SK-N-MC (cell line): ENCODE results near the gene FAM13A.
"Not testable (repeated sequence)": the region's sequence is repeated elsewhere in the genome, so short reads cannot be mapped to it uniquely, and the experiment has no call there.

Source experiments
- DNase-seq: peaks from one replicate; pipeline ENCODE4 v3.0.0-alpha.2; 2011; ENCODE audit warnings: low read depth, low spot score
- H3K27ac ChIP-seq: fragments of 200-600 bp; sonication (generic); 2 replicates; pipeline ENCODE4 v1.5.1; 2016; ENCODE audit warnings: mixed run types
- H3K36me3 ChIP-seq: fragments of 200-600 bp; sonication (generic); 2 replicates; pipeline ENCODE4 v1.6.1; 2017; ENCODE audit warnings: antibody characterized with exemption, low read length, mixed read lengths; ENCODE audit not compliant: insufficient read depth
- H3K4me3 ChIP-seq: fragments of 200-600 bp; sonication (generic); 2 replicates; pipeline ENCODE4 v1.5.1; 2016
- H3K9ac ChIP-seq: fragments of 200-600 bp; sonication (generic); 2 replicates; pipeline ENCODE4 v1.8.0; 2017; ENCODE audit warnings: mixed run types, mixed read lengths; ENCODE audit not compliant: insufficient read length
- H3K9me3 ChIP-seq: fragments of 200-600 bp; sonication (generic); 2 replicates; pipeline ENCODE4 v1.6.1; 2017; ENCODE audit warnings: low read depth, mild to moderate bottlenecking, antibody characterized with exemption, low read length, moderate library complexity, mixed read lengths
- EZH2 ChIP-seq: fragments of 200-600 bp; sonication (generic); IDR thresholded peaks from one replicate; pipeline ENCODE4 v1.6.1; 2017; ENCODE audit warnings: antibody characterized with exemption
- FOXP2 ChIP-seq: optimal IDR thresholded peaks from 2 replicates; pipeline ENCODE3; 2011; ENCODE audit warnings: mild to moderate bottlenecking, moderate library complexity; ENCODE audit not compliant: insufficient read depth; ENCODE audit errors: extremely low read length, control extremely low read depth
- POLR2AphosphoS5 ChIP-seq: IDR thresholded peaks from 2 replicates; pipeline ENCODE4 v1.6.1; 2012; ENCODE audit warnings: mild to moderate bottlenecking, low read depth, low read length, borderline replicate concordance

Gene FAM13A

DNA sequence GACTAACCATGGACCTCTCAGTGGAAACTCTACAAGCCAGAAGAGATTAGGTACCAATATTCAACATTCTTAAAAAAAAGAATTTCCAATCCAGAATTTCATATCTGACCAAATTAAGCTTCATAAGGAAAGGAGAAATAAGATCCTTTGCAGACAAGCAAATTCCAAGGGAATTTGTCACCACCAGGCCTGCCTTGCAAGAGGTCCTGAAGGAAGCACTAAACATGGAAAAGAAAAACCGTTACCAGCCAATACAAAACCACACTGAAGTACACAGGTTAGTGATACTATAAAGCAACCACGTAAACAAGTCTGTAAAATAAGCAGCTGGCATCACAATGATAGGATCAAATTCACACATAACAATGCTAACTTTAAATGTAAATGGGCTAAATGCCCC lies 156.6 kb downstream of the FAM13A start:
- TF ChIP-seq FOXP2, result no peak
- H3K9me3 ChIP-seq, result no peaks in the 10 kb centered on the region
- no peak overlapping the region for H3K9ac ChIP-seq
- H3K4me3 ChIP-seq, result no peak overlapping the region
- peaks cover 9% of the 10 kb centered on the region for H3K36me3 ChIP-seq
- H3K27ac ChIP-seq, result no peak overlapping the region
- no peak for DNase-seq

DNA sequence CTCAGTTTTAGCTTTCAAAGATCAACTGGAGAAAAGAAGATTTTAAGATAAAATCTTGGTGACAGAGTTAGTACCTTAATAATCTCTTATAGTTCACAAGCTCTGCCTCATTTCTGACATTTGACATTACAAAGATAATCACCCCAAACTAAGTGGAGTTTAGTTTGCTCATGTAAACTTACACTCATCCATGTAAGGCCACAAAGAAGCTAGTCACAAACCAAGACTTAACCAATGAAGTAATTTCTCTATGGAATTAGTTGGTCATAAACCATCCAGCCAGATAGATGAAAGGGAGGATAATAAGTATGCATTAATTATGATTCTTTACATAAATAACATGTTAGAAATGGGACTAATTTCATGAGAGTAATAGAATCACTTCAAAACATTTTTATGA lies 159.2 kb downstream of the FAM13A start:
- Histone ChIP-seq H3K36me3 (no peaks in the 10 kb centered on the region), H3K9ac (no peak overlapping the region), H3K4me3 (no peak overlapping the region), H3K9me3 (no peaks in the 10 kb centered on the region), H3K27ac (no peak overlapping the region)
- DNase-seq, result no peak
- TF ChIP-seq POLR2AphosphoS5, result no peak
- no peak for TF ChIP-seq EZH2
- TF ChIP-seq FOXP2, result no peak

DNA sequence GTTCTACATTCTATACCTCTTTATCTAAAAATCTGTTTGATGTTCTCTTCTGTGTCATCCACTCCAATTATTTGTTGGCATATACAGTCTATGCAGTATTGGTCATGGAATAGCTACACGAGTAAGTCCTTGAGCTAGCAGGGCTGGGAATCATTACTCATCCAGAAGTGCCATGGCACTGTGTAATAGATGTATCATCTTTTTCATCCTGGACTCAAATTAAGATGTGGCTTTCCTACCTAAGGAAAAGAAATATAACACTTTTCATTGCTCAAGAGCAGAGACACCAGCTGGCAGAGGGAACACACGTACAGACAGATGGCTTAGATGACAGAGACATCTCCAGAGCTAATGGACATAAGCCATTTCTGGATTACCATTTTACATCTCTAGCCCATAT lies 159.8 kb downstream of the FAM13A start:
- Histone ChIP-seq H3K9ac (no peak overlapping the region), H3K9me3 (no peaks in the 10 kb centered on the region), H3K27ac (no peak overlapping the region), H3K4me3 (no peak overlapping the region), H3K36me3 (no peaks in the 10 kb centered on the region)
- TF ChIP-seq FOXP2, result no peak
- no peak for TF ChIP-seq POLR2AphosphoS5
- DNase-seq, result no peak

DNA sequence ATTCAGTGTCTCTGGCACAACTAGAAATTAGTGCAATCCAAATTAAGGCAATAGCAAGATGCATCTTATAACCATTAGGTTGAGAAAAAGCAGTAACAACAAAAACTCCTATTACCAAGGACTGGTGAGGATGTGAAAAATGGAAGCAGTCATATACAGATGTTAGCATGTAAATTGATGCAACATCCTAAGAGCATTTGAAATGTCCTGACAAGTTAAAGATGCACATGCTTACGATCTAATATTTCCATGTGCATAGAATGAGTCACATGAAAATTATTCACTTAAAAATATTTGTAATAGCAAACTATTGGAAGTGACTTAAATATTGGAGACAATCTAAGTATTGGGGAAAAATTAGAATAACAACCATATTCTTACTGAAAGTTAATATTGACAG lies 163.0 kb downstream of the FAM13A start:
- Histone ChIP-seq H3K9ac (no peak overlapping the region), H3K36me3 (no peaks in the 10 kb centered on the region), H3K27ac (no peak overlapping the region), H3K9me3 (no peaks in the 10 kb centered on the region), H3K4me3 (no peak overlapping the region)
- DNase-seq, result no peak
- TF ChIP-seq FOXP2 (no peak), POLR2AphosphoS5 (no peak), EZH2 (no peak)

DNA sequence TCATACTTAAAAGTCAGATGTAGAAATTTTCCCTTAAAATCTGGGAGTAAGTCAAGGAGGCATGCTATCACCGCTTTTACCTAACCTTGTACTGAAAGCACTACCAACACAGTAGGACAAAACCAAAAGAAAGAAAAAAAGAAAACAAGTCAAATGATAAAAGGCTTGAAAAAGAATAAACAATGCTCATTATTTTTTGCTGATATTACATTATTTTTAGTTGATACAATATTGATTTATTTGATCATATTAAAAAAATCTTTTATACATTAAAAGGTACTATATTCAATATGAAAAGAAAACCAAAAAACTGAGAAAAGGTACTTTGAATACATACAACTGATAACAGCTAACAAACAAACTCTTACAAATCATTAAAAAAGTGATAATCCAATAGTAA lies 164.3 kb downstream of the FAM13A start:
- Histone ChIP-seq H3K9me3 (no peaks in the 10 kb centered on the region), H3K4me3 (no peak overlapping the region), H3K9ac (no peak overlapping the region), H3K27ac (no peak overlapping the region), H3K36me3 (no peaks in the 10 kb centered on the region)
- TF ChIP-seq FOXP2, result no peak
- no peak for TF ChIP-seq POLR2AphosphoS5
- no peak for TF ChIP-seq EZH2
- DNase-seq, result no peak

DNA sequence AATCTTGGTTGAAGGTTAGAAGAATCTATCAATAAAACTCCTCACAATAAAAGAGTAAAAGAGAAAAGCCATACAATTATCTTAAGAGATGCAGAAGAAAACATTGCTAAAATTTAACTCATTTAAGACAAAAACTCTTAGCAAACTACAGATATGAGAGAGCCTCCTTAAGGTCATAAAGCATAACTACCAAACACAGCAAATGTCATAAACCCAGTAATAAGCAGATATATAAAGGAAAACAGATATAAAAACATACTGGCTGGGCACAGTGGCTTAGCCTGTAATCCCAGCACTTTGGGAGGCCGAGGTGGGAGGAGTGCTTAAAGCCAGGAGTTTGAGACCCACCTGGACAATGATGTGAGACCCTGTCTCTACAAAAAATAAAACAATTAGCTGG lies 165.3 kb downstream of the FAM13A start:
- no peak for TF ChIP-seq POLR2AphosphoS5
- Histone ChIP-seq H3K4me3 (no peak overlapping the region), H3K9ac (no peak overlapping the region), H3K9me3 (no peaks in the 10 kb centered on the region), H3K36me3 (no peaks in the 10 kb centered on the region), H3K27ac (no peak overlapping the region)
- no peak for DNase-seq

DNA sequence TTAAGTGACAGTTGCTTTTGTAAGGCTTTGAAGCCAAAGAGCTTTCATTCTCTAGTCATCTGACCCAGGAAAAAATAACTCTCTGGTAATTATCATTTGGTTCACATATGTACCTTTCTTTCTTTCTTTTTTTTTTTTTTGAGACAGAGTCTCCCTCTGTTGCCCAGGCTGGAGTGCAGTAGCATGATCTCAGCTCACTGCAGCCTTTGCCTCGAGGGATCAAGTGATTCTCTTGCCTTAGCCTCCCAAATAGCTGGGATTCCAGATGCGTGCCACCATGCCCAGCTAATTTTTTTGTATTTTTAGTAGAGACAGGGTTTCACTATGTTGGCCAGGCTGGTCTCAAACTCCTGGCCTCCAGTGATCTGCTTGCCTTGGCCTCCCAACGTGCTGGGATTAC lies 169.6 kb downstream of the FAM13A start:
- not testable (repeated sequence) for H3K36me3 ChIP-seq, H3K4me3 ChIP-seq, H3K27ac ChIP-seq, H3K9ac ChIP-seq, DNase-seq, H3K9me3 ChIP-seq

DNA sequence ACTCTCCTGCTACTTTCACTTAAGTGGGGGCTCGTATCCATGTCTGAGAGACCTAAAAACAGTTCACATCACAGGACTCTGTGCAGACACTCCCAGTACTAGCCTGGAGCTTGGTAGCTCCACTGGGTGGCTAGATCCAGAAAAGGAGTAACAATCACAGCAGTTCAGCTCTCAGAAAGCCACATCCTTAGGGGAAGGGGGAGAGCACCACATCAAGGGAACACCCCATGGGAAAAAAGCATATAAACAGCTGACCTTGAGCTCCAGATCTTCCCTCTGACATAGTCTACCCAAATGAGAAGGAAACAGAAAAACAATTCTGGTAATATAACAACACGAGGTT lies 175.8 kb downstream of the FAM13A start:
- Histone ChIP-seq H3K36me3 (no peaks in the 10 kb centered on the region), H3K4me3 (no peak overlapping the region), H3K9ac (no peak overlapping the region), H3K27ac (no peak overlapping the region), H3K9me3 (no peaks in the 10 kb centered on the region)
- TF ChIP-seq POLR2AphosphoS5, result no peak
- TF ChIP-seq FOXP2, result no peak
- no peak for TF ChIP-seq EZH2
- no peak for DNase-seq

DNA sequence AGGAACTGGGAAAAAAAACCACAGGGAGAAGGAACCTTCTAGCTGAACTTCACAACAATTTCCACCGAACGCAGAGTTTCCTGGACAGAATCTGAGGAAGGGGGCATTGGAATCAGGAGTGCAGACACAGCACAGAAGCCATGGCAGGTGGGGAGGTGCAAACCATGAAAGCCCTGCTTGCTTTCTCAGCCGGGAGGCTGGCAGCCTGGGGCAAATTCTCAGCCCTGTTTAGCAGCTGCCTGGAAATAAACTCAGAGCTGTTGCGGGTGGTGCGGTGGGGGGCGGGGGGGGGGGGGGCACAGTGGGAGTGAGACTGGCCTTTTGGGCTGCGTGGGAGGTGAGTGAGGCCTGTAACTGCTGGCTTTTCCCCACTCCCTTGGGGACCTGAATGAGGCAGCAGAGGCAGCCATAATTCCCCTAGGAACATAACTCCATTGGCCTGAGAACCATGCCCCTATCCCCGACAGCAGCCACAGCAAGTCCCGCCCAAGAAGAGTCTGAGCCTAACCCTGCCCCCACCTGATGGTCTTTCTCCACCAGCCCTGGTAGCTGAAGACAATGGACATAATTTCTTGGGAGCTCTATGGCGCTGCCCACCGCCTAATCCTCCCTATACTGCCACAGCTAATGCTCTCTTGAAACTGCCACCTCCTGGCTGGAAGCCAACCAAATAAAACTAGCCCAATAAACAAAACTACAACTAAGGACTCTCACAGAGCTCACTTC lies 176.3 kb downstream of the FAM13A start:
- no peak overlapping the region for H3K9ac ChIP-seq
- no peaks in the 10 kb centered on the region for H3K9me3 ChIP-seq
- no peaks in the 10 kb centered on the region for H3K36me3 ChIP-seq
- H3K4me3 ChIP-seq, result 0 out of 2 replicates have a peak overlapping the region, but pooled peaks have one; percentile 24
- TF ChIP-seq POLR2AphosphoS5, result no peak
- TF ChIP-seq EZH2, result no peak
- TF ChIP-seq FOXP2, result no peak
- no peak overlapping the region for H3K27ac ChIP-seq
- DNase-seq, result no peak
